T-helper 2 cell treated with Interferon-gamma antibody and Interleukin-4, amounts not matched to agents 100 ng/mL and 5 ng/mL, for 36 hours (primary cell): ENCODE data around the gene ENTPD6. TPM values are rescaled to one million over a fixed set of nuclear protein-coding genes. Genes with fewer than 3 reads are reported as not detected.
"Not testable (repeated sequence)": the region's sequence is repeated elsewhere in the genome, so short reads cannot be mapped to it uniquely, and the experiment has no call there.

Experiments
- intact Hi-C: fragments of 100-400 bp; cut with micrococcal nuclease; formaldehyde crosslinking; loops from one replicate; pipeline ENCODE4 v1.15.1; 2023
- total RNA-seq: library from RNA; stranded (reverse); gene quantifications from 2 replicates; pipeline ENCODE4 v1.2.3, GENCODE V29; 2022

The ENTPD6 gene
- 38.2 and 39.0 TPM in 2 replicates for total RNA-seq

- intact Hi-C loops: loop anchor here (1.0 to 5.0 kb wide), 5 partner anchors 52 to 212 kb away; partner anchors contain the start of genes ABHD12, APMAP and GINS1
Measured at GRCh38 chr20:25195014-25195961, at the start of gene ENTPD6. Gene ENTPD6 (plus strand): TSS chr20:25195712. CDS start chr20:25206537, 10,825 bp downstream.

- intact Hi-C loops: no loop called here
Measured at GRCh38 chr20:25146976-25147375, 48.5 kb upstream of the ENTPD6 start.

GRCh38 chr20:25147716-25148115 is 47.8 kb upstream of the ENTPD6 start:
- intact Hi-C loops: no loop called here

- intact Hi-C loops: no loop called here
Measured at GRCh38 chr20:25148181-25148981, 47.1 kb upstream of the ENTPD6 start.

- intact Hi-C loops: no loop called here
Measured at GRCh38 chr20:25148982-25149846, 46.3 kb upstream of the ENTPD6 start.

GRCh38 chr20:25150016-25150415 is 45.5 kb upstream of the ENTPD6 start:
- intact Hi-C loops: no loop called here

- intact Hi-C loops: no loop called here
Measured at GRCh38 chr20:25158043-25158442, 37.5 kb upstream of the ENTPD6 start.

- intact Hi-C loops: no loop called here
Measured at GRCh38 chr20:25160467-25160866, 35.0 kb upstream of the ENTPD6 start.

GRCh38 chr20:25160897-25161296 is 34.6 kb upstream of the ENTPD6 start:
- intact Hi-C loops: no loop called here

GRCh38 chr20:25165128-25165527 is 30.4 kb upstream of the ENTPD6 start:
- intact Hi-C loops: no loop called here

- intact Hi-C loops: not testable (repeated sequence)
Measured at GRCh38 chr20:25166105-25166782, 29.3 kb upstream of the ENTPD6 start.

- intact Hi-C loops: no loop called here
Measured at GRCh38 chr20:25173321-25173720, 22.2 kb upstream of the ENTPD6 start.

GRCh38 chr20:25173886-25174308 is 21.6 kb upstream of the ENTPD6 start:
- intact Hi-C loops: no loop called here

GRCh38 chr20:25176184-25176583 is 19.3 kb upstream of the ENTPD6 start:
- intact Hi-C loops: no loop called here

- intact Hi-C loops: no loop called here
Measured at GRCh38 chr20:25177890-25178321, 17.6 kb upstream of the ENTPD6 start.

- intact Hi-C loops: loop anchor here (1.0 kb wide), 2 partner anchors 94 to 184 kb away; no protein-coding TSS in a partner anchor
Measured at GRCh38 chr20:25178563-25179438, 16.7 kb upstream of the ENTPD6 start.

- intact Hi-C loops: loop anchor here (1.0 kb wide), 2 partner anchors 95 to 184 kb away; no protein-coding TSS in a partner anchor
Measured at GRCh38 chr20:25179439-25180089, 15.9 kb upstream of the ENTPD6 start.

- intact Hi-C loops: not testable (repeated sequence)
Measured at GRCh38 chr20:25184391-25184790, 11.1 kb upstream of the ENTPD6 start.

GRCh38 chr20:25187220-25187619 is 8.3 kb upstream of the ENTPD6 start:
- intact Hi-C loops: no loop called here
